Testis (tissue), 3 donors: ENCODE measurements around the gene DNAH12. TPM values are rescaled to one million over a fixed set of nuclear protein-coding genes. Genes with fewer than 3 reads are reported as not detected.

Experiments used
- DNase-seq: peaks from one replicate; pipeline ENCODE4 v3.0.0-alpha.2; 2019
- H3K27ac ChIP-seq, 2 donors: fragments of 200-600 bp; sonication (generic); one replicate each; pipeline ENCODE4 v1.5.1; 2019
- H3K27me3 ChIP-seq: fragments of 200-600 bp; sonication (generic); one replicate; pipeline ENCODE4 v1.5.1; 2019
- H3K36me3 ChIP-seq: fragments of 200-600 bp; sonication (generic); one replicate; pipeline ENCODE4 v1.5.1; 2017; ENCODE audit warnings: low read depth; ENCODE audit errors: missing control alignments
- H3K4me1 ChIP-seq: fragments of 200-600 bp; sonication (generic); one replicate; pipeline ENCODE4 v1.5.1; 2019
- H3K4me3 ChIP-seq, 2 donors: fragments of 200-600 bp; sonication (generic); one replicate each; pipeline ENCODE4 v1.5.1; 2017 to 2019
- H3K9me3 ChIP-seq: fragments of 200-600 bp; sonication (generic); one replicate; pipeline ENCODE4 v1.5.1; 2017
- CTCF ChIP-seq, 3 experiments: fragments of 450-650 bp in 2 of 3; fragments of 200-600 bp in 1 of 3; sonication (generic) in 1 of 3; IDR thresholded peaks; one replicate each; pipeline ENCODE4 v1.5.1; 2016 to 2019; ENCODE audit warnings: antibody characterized with exemption in 3 of 3, mild to moderate bottlenecking in 2 of 3, moderate library complexity in 1 of 3
- POLR2A ChIP-seq: fragments of 450-650 bp; IDR thresholded peaks from one replicate; pipeline ENCODE4 v1.6.1; 2017; ENCODE audit warnings: antibody characterized with exemption, mild to moderate bottlenecking, moderate library complexity
- WGBS, 2 donors: methylation state at CpG; one replicate each; pipeline ENCODE4 v1.1.5; 2018; 5-methylcytosine and 5-hydroxymethylcytosine counted together
- intact Hi-C: fragments of 100-400 bp; cut with DNase I; formaldehyde crosslinking; loops from one replicate; pipeline ENCODE4 v1.15.1; 2023; ENCODE audit warnings: low total_unique reads
- polyA plus RNA-seq: library from polyadenylated mRNA; stranded (reverse); fragments of 350-450 nt; fragmentation: Illumina TruSeq; extraction: RNeasy Lipid Tissue Mini Kit (QIAGEN cat#74804); gene quantifications from one replicate; pipeline ENCODE4 v1.2.3, GENCODE V29; 2014; ENCODE audit warnings: low read depth, low replicate concordance; ENCODE audit not compliant: insufficient read depth
- total RNA-seq, 2 donors: library from RNA; depleted of rRNA; stranded (reverse); fragments of >200 nt; gene quantifications; one replicate each; pipeline ENCODE4 v1.2.3, GENCODE V29; 2016

DNAH12 gene
- total and polyA plus RNA-seq, 3 donors from 2014 or later = 11.3 to 19.6 (median 15.7) TPM

DNA sequence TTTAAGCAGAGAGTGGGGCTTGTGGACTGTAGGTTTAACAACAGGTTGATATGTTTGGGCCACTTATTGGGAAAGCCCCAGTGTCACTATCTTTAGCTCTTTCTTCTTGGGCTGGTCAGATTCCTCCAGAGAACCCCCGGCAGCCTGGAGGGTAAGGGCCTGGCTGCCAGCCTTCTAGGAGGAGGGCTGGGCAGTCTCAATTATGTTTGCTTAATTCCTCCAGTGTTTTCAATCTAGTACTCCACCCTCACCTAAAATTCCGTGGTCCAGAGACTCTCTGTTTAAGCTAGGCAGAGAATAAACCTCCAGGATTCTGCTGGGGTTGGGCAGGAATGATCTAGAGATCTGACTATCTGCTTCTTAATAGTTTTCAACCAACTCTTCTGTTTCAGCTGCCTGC, 256.9 kb downstream of the DNAH12 start:
- Histone ChIP-seq H3K27ac (no peak overlapping the region), H3K4me1 (no peaks in the 10 kb centered on the region), H3K4me3 (no peak overlapping the region), H3K36me3 (no peaks in the 10 kb centered on the region), H3K27me3 (no peaks in the 10 kb centered on the region), H3K9me3 (no peaks in the 10 kb centered on the region)
- TF ChIP-seq POLR2A = no peak
- TF ChIP-seq CTCF (IDR thresholded peaks at IDR 0.05) = no peak
- intact Hi-C loops = no loop called here
- WGBS, 2 donors = 62 to 81% methylated on average over 2 of the region's 2 CpGs
- no peak for DNase-seq

DNA sequence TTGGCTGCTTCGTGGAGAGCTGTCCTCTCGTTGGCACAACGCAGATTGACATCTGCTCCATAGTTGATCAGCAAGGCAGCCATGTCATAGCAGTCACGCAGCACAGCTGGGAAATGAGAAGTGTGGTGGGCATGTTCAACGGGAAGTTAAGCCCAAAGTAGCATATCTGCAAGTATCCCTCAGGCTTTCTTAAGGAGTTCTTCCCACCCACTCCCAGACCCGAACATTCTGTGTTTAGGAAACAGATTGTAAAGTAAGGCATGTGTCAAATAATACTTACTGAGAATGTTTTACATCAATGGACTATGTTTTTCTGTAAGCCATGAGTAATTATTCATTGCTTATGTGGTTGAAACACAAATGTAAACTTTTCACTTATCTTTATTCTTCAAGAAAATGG, 260.8 kb downstream of the DNAH12 start:
- Histone ChIP-seq H3K36me3 (no peaks in the 10 kb centered on the region), H3K27me3 (no peaks in the 10 kb centered on the region), H3K27ac (no peak overlapping the region), H3K4me3 (no peak overlapping the region), H3K4me1 (no peaks in the 10 kb centered on the region), H3K9me3 (no peaks in the 10 kb centered on the region)
- no peak for DNase-seq
- WGBS, 2 donors = 75 to 77% methylated on average over 5 to 6 of the region's 6 CpGs
- intact Hi-C loops = no loop called here
- TF ChIP-seq CTCF (IDR thresholded peaks at IDR 0.05) (no peak), POLR2A (no peak)

GRCh38 chr3:57281715-57282114, 262.4 kb downstream of the DNAH12 start:
- Histone ChIP-seq H3K9me3 (no peaks in the 10 kb centered on the region), H3K27ac (no peak overlapping the region), H3K4me3 (no peak overlapping the region), H3K4me1 (no peaks in the 10 kb centered on the region), H3K27me3 (no peaks in the 10 kb centered on the region), H3K36me3 (no peaks in the 10 kb centered on the region)
- DNase-seq = no peak
- intact Hi-C loops = no loop called here
- 55 to 67% methylated on average over 1 of the region's 1 CpG for WGBS, 2 donors
- TF ChIP-seq POLR2A (no peak), CTCF (IDR thresholded peaks at IDR 0.05) (no peak)

DNA sequence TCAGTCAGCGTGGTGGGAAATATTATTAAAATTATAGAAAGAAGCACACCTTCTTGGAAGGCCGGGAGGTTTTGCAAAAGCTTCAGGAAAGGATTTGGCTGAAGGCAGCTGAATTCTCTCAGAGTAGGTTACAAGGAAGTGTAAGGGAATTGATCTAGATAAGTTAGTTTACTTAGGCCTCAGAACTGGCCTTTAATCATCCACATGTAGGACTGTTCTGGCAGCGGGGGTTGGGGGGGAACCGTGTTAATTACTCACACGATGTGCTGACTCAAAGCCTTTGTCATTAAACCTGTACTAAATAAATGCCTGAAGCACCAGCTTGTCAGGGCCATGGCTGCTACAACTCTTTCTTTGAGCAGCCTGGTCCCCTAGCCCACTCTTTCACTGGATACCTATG, 264.5 kb downstream of the DNAH12 start:
- no peaks in the 10 kb centered on the region for H3K4me1 ChIP-seq
- whole genome bisulfite sequencing, 2 donors = 87 to 88% methylated on average over 5 of the region's 5 CpGs
- no peaks in the 10 kb centered on the region for H3K27me3 ChIP-seq
- no peak overlapping the region for H3K27ac ChIP-seq
- H3K4me3 ChIP-seq = no peak overlapping the region
- DNase-seq = no peak
- H3K9me3 ChIP-seq = no peaks in the 10 kb centered on the region
- H3K36me3 ChIP-seq = no peaks in the 10 kb centered on the region
- TF ChIP-seq POLR2A = no peak
- TF ChIP-seq CTCF (IDR thresholded peaks at IDR 0.05) = no peak
- intact Hi-C loops = no loop called here

DNA sequence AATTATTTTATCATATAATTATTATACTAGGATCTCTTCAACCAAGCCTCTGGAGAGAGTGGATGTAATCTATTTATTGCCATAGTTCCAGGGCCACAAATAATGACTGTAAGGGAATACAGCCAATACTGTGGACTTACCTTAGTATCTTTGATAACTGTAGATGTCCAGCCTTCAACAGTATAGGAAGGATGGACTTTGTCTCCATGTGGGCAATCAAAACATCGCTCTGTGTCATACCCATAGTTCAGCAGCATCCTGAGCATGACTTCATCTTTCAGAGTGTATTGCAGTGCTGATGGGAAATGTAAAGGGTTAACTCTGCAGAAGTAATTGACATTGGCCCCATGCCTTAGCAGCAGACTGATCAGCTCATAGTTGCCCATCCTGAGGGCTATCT, 265.9 kb downstream of the DNAH12 start:
- H3K4me1 ChIP-seq = no peaks in the 10 kb centered on the region
- H3K27me3 ChIP-seq = no peaks in the 10 kb centered on the region
- intact Hi-C loops = no loop called here
- WGBS, 2 donors = 96 to 100% methylated on average over 1 of the region's 1 CpG
- TF ChIP-seq POLR2A = no peak
- no peak overlapping the region for H3K4me3 ChIP-seq
- no peak for DNase-seq
- H3K9me3 ChIP-seq = no peaks in the 10 kb centered on the region
- no peak overlapping the region for H3K27ac ChIP-seq
- H3K36me3 ChIP-seq = no peaks in the 10 kb centered on the region
